AML-193 (cell line): ENCODE measurements around the gene BSPRY.

Experiments used
- DNase-seq, 2 experiments: peaks; one replicate each; lab custom pipeline; 2025; lab: John Stamatoyannopoulos, UW

BSPRY gene

DNA sequence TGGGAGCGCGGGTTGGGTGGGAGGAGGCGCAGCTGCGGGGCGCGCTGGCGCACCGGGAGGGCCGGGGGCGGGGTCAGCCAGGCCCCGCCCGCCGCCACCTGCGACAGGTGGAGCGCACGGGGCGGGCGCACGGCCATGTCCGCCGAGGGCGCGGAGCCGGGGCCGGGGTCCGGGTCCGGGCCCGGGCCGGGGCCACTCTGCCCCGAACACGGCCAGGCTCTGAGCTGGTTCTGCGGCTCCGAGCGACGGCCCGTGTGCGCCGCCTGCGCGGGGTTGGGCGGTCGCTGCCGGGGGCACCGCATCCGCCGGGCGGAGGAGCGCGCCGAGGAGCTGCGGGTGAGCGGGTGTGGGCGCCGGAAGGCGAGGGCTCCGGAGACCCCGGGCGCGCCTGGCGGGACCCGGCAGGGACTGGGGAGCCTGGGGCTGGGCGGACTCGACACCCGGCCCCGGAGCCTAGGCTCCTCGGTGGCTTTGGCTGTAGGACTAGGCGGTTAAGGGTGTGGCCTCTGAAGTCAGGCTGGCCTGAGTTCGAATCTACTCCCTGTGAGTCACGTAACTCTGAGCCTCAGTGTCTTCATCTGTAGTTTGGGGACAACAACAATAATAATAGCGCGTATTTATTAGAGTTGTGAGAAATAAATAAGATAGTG, at the start of gene BSPRY:
TSS of gene BSPRY (plus strand) at position 97 of the 650 bp plus-strand sequence. CDS start at position 136, 39 bp downstream.
- peak; percentile 25 to 29 for DNase-seq

DNA sequence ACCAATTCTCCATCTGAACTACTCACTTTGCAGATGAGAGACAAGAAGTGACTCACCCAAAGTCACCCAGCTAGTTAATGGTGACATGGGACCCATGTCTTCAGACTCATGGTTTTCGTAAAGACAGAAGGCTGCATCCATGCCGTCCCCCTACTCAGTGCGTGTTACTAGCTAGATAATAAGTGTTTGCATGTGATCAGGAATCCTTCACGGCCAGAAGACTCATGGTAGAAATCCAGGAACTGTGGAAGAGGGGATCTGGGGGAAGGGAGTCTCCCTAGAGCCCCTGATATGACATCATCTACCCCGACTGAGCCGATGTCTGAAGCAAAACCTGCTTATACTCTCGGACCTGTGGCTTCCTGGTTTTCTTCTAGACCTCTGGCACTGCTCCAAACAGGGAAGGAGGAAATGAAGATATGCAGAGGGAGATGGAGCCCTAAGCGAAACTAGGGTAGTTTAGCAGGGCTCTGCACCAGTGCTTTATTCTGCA, 49.5 kb upstream of the BSPRY start:
- DNase-seq, result no peak

GRCh38 chr9:113301548-113301947, 47.8 kb upstream of the BSPRY start:
- no peak for DNase-seq

GRCh38 chr9:113302792-113303418, 46.4 kb upstream of the BSPRY start, which contains the start of gene RNF183:
Gene RNF183 (minus strand): TSS chr9:113303376. CDS start chr9:113298184, 5,192 bp downstream.
- no peak for DNase-seq

DNA sequence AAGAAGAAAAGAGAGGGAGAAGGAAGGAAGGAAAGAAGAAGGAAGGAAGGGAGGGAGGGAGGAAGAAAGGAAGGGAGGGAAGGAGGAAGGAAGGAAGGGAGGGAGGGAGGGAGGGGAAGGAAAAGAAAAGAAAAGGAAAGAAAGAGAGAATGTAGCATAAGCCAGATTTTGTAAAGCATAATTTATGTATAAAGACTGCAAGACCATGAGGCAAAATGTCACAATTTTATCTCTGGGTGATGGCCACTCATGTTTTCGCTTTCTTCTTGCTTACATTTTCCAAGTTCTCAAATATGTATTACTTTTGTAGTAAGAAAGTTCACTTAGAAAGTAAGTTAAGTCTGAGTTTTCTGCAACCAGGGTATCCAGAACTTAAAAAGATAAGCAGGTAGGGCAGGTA, 42.8 kb upstream of the BSPRY start:
- DNase-seq, result no peak

DNA sequence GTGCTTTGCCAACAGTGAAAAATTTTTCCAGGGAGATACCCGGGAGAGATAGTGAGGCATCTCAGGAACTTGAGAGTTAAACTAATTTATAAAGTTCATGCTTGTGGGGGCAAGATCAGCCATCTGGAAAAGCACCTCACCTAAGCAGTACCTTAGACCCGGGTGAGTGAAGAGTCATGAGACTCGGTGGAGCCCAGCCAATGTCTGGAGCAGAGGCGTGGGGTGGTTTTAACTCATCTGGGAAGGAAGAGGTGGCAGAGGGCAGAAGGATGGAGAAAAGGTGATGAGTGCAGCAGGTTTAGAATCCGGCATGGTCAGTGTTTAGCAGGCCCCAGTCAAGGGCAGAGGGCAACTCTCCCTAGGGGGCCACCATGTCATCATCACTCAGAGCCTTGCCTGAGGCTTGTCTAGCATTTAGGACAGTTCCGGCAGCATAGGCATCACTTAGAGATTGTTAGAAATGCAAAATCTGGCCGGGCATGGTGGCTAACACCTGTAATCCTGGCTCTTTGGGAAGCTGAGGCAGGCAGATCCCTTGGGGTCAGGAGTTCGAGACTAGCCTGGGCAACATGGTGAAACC, 41.9 kb upstream of the BSPRY start:
- no peak for DNase-seq

- peak; percentile 63 to 75 for DNase-seq
Measured at GRCh38 chr9:113309204-113309813, 40.0 kb upstream of the BSPRY start.

DNA sequence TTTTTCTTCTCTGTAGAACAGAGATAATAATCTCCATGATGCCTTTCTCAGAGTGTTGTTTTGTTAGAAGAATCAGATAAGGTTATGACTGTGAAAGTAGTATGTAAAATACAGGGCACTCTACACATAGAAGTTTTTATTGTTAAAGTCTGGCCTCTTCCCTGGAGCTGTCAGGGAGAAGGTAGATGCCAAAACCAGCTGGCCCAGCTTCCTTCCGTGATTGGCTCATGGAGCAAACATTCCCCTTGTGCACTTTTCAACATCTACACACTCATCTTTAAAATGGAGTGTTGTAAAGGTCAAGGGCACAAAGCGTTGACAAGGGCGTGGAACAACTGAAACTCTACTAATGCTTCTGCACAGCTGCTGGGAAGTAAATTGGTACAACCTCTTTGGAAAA, 38.8 kb upstream of the BSPRY start:
- no peak for DNase-seq

DNA sequence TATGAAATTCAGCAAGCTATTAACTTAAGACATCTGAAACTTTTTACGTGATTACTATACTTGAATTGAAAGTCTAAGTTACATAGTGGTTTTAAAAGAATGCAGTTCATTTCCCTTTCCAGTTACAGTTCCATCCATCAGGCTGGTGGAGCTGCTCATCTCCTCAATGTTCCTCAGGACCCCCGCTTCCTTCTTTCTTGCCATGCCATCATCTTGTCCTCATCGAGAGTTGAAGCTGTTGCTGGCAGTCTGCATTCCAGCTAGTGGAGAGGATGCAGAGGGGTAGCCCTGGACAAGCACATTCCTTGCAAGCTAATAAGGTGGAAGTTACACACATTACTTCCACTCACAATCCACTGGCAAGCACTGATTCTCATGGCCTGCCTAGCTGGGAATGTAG, 37.4 kb upstream of the BSPRY start:
- no peak for DNase-seq

GRCh38 chr9:113313261-113313660, 36.1 kb upstream of the BSPRY start:
- DNase-seq, result no peak

DNA sequence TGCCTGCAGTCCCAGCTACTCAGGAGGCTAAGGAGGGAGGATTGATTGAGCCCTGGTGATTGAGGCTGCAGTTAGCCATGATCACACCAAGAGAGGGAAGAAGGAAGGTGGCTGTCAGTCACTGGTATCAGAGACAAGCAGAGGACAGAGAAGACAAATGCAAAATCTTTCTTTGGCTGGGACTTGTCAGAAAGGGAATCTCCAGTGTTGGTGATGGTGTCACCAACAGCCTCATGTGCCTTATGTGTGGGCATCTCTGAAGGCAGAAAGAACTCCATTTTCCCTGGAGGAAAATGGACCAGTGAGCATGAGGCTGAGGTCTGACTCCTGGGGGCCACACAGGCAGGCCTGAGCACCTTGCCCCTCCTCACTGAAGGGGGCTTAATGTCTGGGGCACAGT, 34.1 kb upstream of the BSPRY start:
- DNase-seq, result no peak

- DNase-seq, result no peak
Measured at GRCh38 chr9:113316030-113316429, 33.3 kb upstream of the BSPRY start.

DNA sequence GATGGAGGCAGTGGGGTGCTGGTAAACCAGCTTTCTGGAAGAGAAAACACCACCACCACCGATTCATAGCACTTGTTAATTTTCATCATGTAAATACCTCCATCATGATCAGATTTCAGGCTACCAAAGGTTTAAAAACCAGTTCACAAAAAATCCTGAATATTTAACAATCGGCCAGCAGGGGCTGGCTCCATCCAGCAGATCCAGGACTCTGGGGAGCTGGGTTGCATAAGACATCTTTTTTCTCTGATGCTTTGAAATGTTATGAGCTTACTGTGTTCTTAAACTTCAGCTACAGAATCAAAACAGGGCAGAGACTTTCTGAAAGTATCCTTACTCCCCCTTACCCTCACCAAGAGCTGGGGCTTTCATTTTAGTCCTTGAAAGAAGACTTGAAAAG, 31.6 kb upstream of the BSPRY start:
- DNase-seq, result no peak

GRCh38 chr9:113319054-113319453, 30.3 kb upstream of the BSPRY start:
- no peak for DNase-seq

GRCh38 chr9:113320051-113320450, 29.3 kb upstream of the BSPRY start:
- DNase-seq, result no peak

DNA sequence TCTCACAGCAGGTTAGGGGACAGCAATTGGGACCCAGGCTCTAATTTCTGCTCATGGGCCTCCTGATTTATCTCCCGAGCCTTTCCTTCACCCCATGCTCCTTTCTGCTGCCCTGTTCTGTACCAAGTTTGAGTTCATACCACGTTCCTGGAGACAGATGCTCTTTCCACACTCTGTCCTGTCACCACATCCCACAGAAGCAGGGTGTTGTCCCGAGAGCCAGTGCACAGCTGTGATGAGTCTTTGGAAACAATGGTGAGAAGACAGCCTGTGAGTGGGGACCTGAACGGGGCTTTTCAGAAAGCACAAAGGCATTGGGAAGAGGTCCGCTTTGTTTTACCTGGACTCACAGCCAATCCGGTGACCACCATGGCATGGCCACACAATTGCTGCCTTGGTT, 26.7 kb upstream of the BSPRY start:
- no peak for DNase-seq

DNA sequence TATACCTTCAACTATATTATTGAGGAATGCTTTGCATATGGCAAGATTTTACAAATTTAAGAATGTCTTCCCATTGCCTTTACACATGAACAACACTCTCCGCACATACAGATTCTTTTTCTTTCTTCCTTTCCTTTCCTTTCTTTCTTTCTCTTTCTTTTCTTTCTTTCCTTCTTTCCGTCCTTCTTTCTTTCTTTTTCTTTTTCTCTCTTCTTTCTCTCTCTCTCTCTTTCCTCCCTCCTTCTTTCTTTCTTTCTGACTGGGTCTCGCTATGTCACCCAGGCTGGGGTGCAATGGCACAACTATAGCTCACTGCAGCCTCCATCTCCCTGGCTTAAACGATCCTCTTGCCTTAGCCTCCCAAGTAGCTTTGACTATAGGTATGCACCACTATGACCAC, 23.1 kb upstream of the BSPRY start:
- DNase-seq, result no peak

DNA sequence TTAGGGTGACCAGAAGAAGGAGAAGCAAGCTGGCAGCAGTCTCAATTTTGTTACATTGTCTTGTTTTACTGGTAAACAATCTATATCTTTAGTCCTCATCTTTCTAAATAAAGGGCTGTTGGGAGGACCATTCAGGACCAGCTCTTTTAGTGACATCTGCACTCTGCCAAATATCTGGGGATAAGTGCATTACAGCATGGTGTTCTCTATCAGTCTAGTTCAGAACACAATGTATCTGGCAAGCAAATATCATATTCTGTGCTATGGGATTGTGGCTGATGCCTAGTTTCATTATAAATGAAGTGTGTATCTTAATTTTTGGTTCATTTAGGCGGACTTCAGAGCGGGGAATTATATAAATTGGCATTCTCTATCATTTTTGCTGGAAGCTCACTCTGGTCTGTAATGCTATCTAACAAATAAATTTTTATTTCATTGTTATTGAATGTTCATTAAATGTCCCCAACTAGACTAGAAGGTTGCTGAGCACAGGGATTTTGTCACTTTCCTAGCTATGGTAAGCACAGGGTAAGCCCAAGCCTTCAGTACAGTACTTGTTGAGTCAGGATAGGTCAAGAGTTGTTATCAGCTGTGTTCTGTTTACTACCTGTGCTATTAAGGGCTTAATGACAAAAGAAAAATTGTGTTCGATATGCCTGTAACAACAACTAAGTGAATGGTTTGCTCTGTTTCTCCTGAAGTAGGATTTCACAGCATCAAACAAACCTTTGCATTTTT, 21.1 kb upstream of the BSPRY start:
- no peak for DNase-seq

DNA sequence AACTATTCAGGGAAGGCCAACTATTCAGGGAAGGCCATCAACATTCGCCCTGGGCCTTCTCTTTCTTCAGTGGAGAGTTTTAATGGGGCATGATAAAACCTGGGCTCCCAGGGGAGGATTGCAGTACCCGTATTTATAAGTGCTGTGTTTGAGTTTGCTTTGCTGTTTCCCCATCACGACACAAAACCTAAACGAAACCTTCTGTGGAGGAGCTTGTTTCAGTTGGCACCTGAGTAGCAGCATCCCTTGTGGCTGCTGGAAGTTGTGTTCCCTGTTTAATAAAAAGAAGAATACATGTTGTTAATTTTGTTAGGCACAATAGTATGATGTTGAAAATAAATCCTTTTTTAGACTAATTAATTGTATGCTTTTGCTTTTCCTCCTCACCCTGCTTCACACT, 17.6 kb upstream of the BSPRY start:
- no peak for DNase-seq

DNA sequence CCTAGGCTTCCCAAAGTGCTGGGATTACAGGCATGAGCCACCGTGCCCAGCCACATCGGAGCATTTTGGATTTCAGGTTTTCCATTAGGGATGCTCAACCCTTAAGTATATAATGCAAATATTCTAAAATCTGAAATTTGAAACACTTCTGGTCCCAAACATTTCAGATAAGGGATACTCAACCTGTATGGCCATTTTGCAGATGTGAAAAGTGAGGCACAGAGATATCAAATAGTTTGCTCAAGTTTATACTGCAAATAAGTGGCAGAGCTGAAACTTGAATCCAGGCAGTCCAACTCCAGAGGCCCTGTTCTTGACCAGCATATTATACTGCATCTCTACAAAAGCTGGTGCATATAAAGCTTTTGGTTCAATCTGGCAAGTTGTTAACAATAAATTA, 11.6 kb upstream of the BSPRY start:
- no peak for DNase-seq

GRCh38 chr9:113340011-113340699, 9.2 kb upstream of the BSPRY start, which contains the start of gene WDR31:
Gene WDR31 (minus strand): TSS chr9:113340275. CDS start chr9:113332022, 8,253 bp downstream.
- DNase-seq, result peak; percentile 72
